ENCODE data around the gene DEAF1. TPM values are rescaled to one million over a fixed set of nuclear protein-coding genes. Genes with fewer than 3 reads are reported as not detected.

Gene DEAF1
- total RNA-seq, 6 donors from 2014 or later = 23.9 to 87.3 (median 35.6) TPM

DNA sequence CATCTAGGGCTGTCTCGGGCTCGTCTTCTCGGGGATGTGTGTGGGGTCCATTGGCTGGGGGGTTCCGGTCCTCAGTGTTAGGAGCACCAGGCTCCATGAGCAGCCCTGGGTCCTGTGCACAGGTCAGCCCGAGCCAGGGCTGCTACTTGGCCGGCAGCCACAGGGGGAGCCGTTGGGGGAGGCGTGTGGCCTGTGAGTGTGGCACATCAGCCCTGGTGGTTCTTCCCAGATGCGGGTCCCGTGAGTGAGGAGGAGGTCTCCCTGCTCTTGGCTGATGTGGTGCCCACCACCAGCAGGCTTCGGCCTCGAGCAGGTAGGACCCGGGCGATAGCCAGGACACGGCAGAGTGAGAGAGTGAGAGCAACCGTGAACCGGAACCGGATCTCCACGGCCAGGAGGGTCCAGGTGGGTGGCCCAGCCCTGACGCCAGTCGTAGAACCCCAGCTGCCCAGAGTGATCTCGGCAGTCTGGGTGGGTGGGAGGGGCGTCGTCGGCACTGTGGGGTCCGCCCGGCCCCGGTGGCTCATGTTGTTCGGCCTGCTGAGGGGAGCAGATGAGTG lies 97.8 kb downstream of the DEAF1 start:
- peak; percentile 5 for ATAC-seq (ENCODE audit: low FRiP score in 2 of 2)
- Histone ChIP-seq H3K36me3 (peaks cover 40 to 100% (median 94%) of the 10 kb centered on the region in 4 donors), H3K4me3 (no peak overlapping the region), H3K27ac (no peak overlapping the region), H3K4me1 (no peaks in the 10 kb centered on the region), H3K9me3 (no peaks in the 10 kb centered on the region), H3K27me3 (no peaks in the 10 kb centered on the region)
- WGBS, 2 donors = 80 to 93% methylated on average over 1 to 25 of the region's 29 CpGs
- DNase-seq = peak in 1 of 2 donors; percentile 71
- no peak for TF ChIP-seq POLR2A (IDR thresholded peaks at IDR 0.05)
- TF ChIP-seq POLR2AphosphoS5 (IDR thresholded peaks at IDR 0.05) = no peak
- no peak for TF ChIP-seq EP300 (IDR thresholded peaks at IDR 0.05)
- TF ChIP-seq, protein P1, sequence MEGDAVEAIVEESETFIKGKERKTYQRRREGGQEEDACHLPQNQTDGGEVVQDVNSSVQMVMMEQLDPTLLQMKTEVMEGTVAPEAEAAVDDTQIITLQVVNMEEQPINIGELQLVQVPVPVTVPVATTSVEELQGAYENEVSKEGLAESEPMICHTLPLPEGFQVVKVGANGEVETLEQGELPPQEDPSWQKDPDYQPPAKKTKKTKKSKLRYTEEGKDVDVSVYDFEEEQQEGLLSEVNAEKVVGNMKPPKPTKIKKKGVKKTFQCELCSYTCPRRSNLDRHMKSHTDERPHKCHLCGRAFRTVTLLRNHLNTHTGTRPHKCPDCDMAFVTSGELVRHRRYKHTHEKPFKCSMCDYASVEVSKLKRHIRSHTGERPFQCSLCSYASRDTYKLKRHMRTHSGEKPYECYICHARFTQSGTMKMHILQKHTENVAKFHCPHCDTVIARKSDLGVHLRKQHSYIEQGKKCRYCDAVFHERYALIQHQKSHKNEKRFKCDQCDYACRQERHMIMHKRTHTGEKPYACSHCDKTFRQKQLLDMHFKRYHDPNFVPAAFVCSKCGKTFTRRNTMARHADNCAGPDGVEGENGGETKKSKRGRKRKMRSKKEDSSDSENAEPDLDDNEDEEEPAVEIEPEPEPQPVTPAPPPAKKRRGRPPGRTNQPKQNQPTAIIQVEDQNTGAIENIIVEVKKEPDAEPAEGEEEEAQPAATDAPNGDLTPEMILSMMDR (IDR thresholded peaks at IDR 0.05) = no peak

GRCh38 chr11:596374-596773 lies 98.6 kb downstream of the DEAF1 start:
- ATAC-seq (ENCODE audit: low FRiP score in 2 of 2) (no peak), DNase-seq (no peak)
- no peaks in the 10 kb centered on the region for H3K27me3 ChIP-seq
- WGBS, 2 donors = 79 to 84% methylated on average over 5 to 10 of the region's 10 CpGs
- TF ChIP-seq POLR2A (IDR thresholded peaks at IDR 0.05) (no peak), EP300 (IDR thresholded peaks at IDR 0.05) (no peak), POLR2AphosphoS5 (IDR thresholded peaks at IDR 0.05) (no peak)
- TF ChIP-seq, protein P1 (IDR thresholded peaks at IDR 0.05) = no peak
- no peaks in the 10 kb centered on the region for H3K9me3 ChIP-seq
- H3K36me3 ChIP-seq = peaks cover 35 to 98% (median 92%) of the 10 kb centered on the region in 4 donors
- no peak overlapping the region for H3K4me3 ChIP-seq
- no peak overlapping the region for H3K27ac ChIP-seq
- H3K4me1 ChIP-seq = no peaks in the 10 kb centered on the region

GRCh38 chr11:595400-595799 lies 99.6 kb downstream of the DEAF1 start:
- Histone ChIP-seq H3K27me3 (no peaks in the 10 kb centered on the region), H3K4me3 (no peak overlapping the region), H3K9me3 (no peaks in the 10 kb centered on the region), H3K27ac (no peak overlapping the region), H3K36me3 (peaks cover 27 to 95% (median 91%) of the 10 kb centered on the region in 4 donors), H3K4me1 (no peaks in the 10 kb centered on the region)
- no peak for ATAC-seq (ENCODE audit: low FRiP score in 2 of 2)
- WGBS, 2 donors = 94% methylated on average over 5 to 6 of the region's 10 CpGs
- peak in 1 of 2 donors; percentile 52 for DNase-seq
- TF ChIP-seq POLR2AphosphoS5 (IDR thresholded peaks at IDR 0.05) (no peak), EP300 (IDR thresholded peaks at IDR 0.05) (no peak), POLR2A (IDR thresholded peaks at IDR 0.05) (no peak)
- TF ChIP-seq, protein P1 (IDR thresholded peaks at IDR 0.05) = no peak

Other genes starting within 250 kb of the DEAF1 start
- 100 to 1,000 TPM in 1 of 6 donors, 10 to 100 TPM in 5; 29.6 to 188 (median 45.1) TPM for gene PTDSS2, start 244.9 kb downstream of the DEAF1 start, total RNA-seq
- 100 to 1,000 TPM; 236 to 374 (median 339) TPM for gene RNH1, start 188.0 kb downstream of the DEAF1 start, total RNA-seq
- 10 to 100 TPM; 45.5 to 85.0 (median 59.9) TPM for gene HRAS, start 159.6 kb downstream of the DEAF1 start, total RNA-seq
- gene LRRC56, start 157.7 kb downstream of the DEAF1 start, total RNA-seq = 10 to 100 TPM in 1 of 6 donors, 1 to 10 TPM in 5; 3.5 to 11.5 (median 5.8) TPM
- 10 to 100 TPM in 2 of 6 donors, 1 to 10 TPM in 4; 4.6 to 32.5 (median 6.7) TPM for gene LMNTD2, start 134.5 kb downstream of the DEAF1 start, total RNA-seq
- gene RASSF7, start 134.3 kb downstream of the DEAF1 start, total RNA-seq = 100 to 1,000 TPM in 5 of 6 donors, 10 to 100 TPM in 1; 80.2 to 222 (median 129) TPM
- gene PHRF1, start 118.8 kb downstream of the DEAF1 start, total RNA-seq = 10 to 100 TPM; 25.7 to 93.2 (median 37.9) TPM
- gene IRF7, start 79.3 kb downstream of the DEAF1 start, total RNA-seq = 100 to 1,000 TPM in 2 of 6 donors, 10 to 100 TPM in 4; 32.6 to 123 (median 56.2) TPM
- gene CDHR5, start 70.3 kb downstream of the DEAF1 start, total RNA-seq = under 1 TPM in 1 of 6 donors, not detected in 5; 0.40 TPM
- gene SCT, start 68.0 kb downstream of the DEAF1 start, total RNA-seq = under 1 TPM in 1 of 6 donors, not detected in 5; 0.72 TPM
- 1 to 10 TPM in 3 of 6 donors, under 1 TPM in 1, not detected in 2; 0.54 to 4.2 (median 1.5) TPM for gene DRD4, start 58.0 kb downstream of the DEAF1 start, total RNA-seq
- gene TMEM80, start 594 bp upstream of the DEAF1 start, total RNA-seq = 10 to 100 TPM; 28.6 to 62.9 (median 36.1) TPM
- 100 to 1,000 TPM; 120 to 497 (median 199) TPM for gene EPS8L2, start 11.0 kb upstream of the DEAF1 start, total RNA-seq
- 100 to 1,000 TPM; 163 to 313 (median 217) TPM for gene TALDO1, start 52.2 kb upstream of the DEAF1 start, total RNA-seq
- 10 to 100 TPM; 14.8 to 77.7 (median 63.6) TPM for gene GATD1, start 82.3 kb upstream of the DEAF1 start, total RNA-seq
- gene CEND1, start 94.9 kb upstream of the DEAF1 start, total RNA-seq = not detected
- gene SLC25A22, start 103.1 kb upstream of the DEAF1 start, total RNA-seq = 10 to 100 TPM; 13.6 to 29.3 (median 22.3) TPM
- gene PIDD1, start 110.0 kb upstream of the DEAF1 start, total RNA-seq = 10 to 100 TPM in 5 of 6 donors, 1 to 10 TPM in 1; 5.2 to 76.5 (median 15.4) TPM
- 1,000 to 10,000 TPM in 2 of 6 donors, 100 to 1,000 TPM in 4; 451 to 1,926 (median 773) TPM for gene RPLP2, start 114.7 kb upstream of the DEAF1 start, total RNA-seq
- gene PNPLA2, start 123.7 kb upstream of the DEAF1 start, total RNA-seq = 100 to 1,000 TPM in 4 of 6 donors, 10 to 100 TPM in 2; 74.5 to 303 (median 164) TPM
- 100 to 1,000 TPM in 1 of 6 donors, 10 to 100 TPM in 5; 29.0 to 157 (median 41.4) TPM for gene CRACR2B, start 132.7 kb upstream of the DEAF1 start, total RNA-seq
- gene CD151, start 137.7 kb upstream of the DEAF1 start, total RNA-seq = 100 to 1,000 TPM; 179 to 545 (median 421) TPM
- gene POLR2L, start 147.3 kb upstream of the DEAF1 start, total RNA-seq = 100 to 1,000 TPM in 3 of 6 donors, 10 to 100 TPM in 3; 34.1 to 168 (median 102) TPM
- gene TSPAN4, start 147.6 kb upstream of the DEAF1 start, total RNA-seq = 100 to 1,000 TPM in 5 of 6 donors, 10 to 100 TPM in 1; 91.3 to 181 (median 169) TPM
- 100 to 1,000 TPM in 1 of 6 donors, 10 to 100 TPM in 5; 34.6 to 144 (median 59.1) TPM for gene CHID1, start 215.6 kb upstream of the DEAF1 start, total RNA-seq
- gene AP2A2, start 230.6 kb upstream of the DEAF1 start, total RNA-seq = 100 to 1,000 TPM in 3 of 6 donors, 10 to 100 TPM in 3; 55.7 to 273 (median 103) TPM